ENCODE measurements around the gene SMAD9. TPM values are rescaled to one million over a fixed set of nuclear protein-coding genes. Genes with fewer than 3 reads are reported as not detected.

Gene SMAD9
- total RNA-seq, 5 donors from 2014 or later (not counting 1 experiment from before 2014, with no cell fraction given) = 0.09 to 0.35 TPM; not detected in 3

DNA sequence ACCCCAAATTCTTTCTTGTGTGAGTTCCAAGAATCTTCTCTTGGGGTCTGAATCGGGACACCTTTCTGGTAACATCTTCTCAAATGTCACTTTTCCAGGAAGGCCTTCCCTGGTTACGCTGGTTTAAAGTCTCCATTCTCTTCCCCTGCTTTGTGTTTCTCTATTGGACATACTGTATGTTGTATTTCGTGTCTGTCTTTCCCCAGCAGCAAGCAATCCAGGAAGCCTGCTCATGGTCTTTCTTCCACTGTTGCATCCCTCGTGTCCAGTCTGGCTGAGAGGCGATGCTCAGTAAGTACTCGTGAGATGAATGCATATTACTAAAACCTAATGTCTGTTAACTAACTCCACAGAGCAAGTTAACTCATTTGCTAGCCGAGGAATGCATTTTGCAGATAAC is 57.3 kb downstream of the SMAD9 start:
- Mint-ChIP-seq H3K27me3 (peaks cover 39 to 50% of the 10 kb centered on the region in 2 donors), H3K9me3 (no peaks in the 10 kb centered on the region), H3K36me3 (no peaks in the 10 kb centered on the region), H3K4me3 (no peak overlapping the region), H3K27ac (no peak overlapping the region), H3K4me1 (peaks cover 0 to 6% (median 6%) of the 10 kb centered on the region in 3 donors)
- Histone ChIP-seq H3K9me3 (no peaks in the 10 kb centered on the region), H3K4me1 (ENCODE audit: control insufficient read depth in 1 of 2, extremely low read depth in 1 of 2, insufficient read depth in 2 of 2, low read length in 2 of 2) (no peaks in the 10 kb centered on the region), H3K27ac (ENCODE audit: low read length) (no peak overlapping the region), H3K4me3 (ENCODE audit: control insufficient read depth in 1 of 2, extremely low read depth in 1 of 2, low read length in 1 of 2) (no peak overlapping the region), H3K36me3 (ENCODE audit: control insufficient read depth in 2 of 2, extremely low read depth in 1 of 2, insufficient read depth in 1 of 2, low read length in 1 of 2) (no peaks in the 10 kb centered on the region), H3K27me3 (replicated peaks in 1 of 2; ENCODE audit: control insufficient read depth in 2 of 2, extremely low read depth in 1 of 2, insufficient read depth in 2 of 2, low read length in 1 of 2) (peaks cover 0 to 8% of the 10 kb centered on the region in 2 experiments)
- 74% methylated on average over 2 of the region's 7 CpGs for WGBS (ENCODE audit: insufficient coverage)
- DNase-seq = no peak
- ATAC-seq (replicated peaks in 1 of 4) = no peak
- ChIA-PET CTCF (no interaction called here), POLR2A (no interaction called here)

DNA sequence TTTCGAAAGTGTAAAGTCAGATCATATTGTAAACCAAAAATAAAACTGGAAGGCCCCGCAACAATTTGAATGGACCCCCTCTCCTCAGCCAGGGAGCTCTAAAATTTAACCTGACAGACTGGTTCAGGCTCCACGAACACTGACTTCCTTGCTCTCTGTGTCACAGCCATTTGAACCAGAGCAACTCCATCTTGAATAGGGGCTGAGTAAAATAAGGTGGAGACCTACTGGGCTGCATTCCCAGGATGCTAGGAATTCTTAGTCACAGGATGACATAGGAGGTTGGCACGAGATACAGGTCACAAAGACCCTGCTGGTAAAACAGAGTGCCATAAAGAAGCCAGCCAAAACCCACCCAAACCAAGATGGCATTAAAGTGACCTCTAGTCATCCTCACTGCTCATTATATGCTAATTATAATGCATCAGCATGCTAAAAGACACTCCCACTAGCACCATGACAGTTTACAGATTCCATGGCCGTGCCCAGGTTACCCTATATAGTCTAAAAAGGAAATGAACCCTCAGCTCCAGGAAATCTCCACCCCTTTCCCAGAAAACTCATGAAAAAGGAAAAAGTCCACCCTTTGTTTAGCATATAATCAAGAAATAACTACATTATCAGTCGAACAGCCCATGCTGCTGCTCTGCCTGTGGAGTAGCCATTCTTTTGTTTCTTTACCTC is 57.9 kb downstream of the SMAD9 start:
- peaks cover 42 to 48% of the 10 kb centered on the region in 2 donors for H3K27me3 Mint-ChIP-seq
- H3K27ac ChIP-seq (ENCODE audit: low read length) = no peak overlapping the region
- H3K9me3 Mint-ChIP-seq = no peaks in the 10 kb centered on the region
- H3K4me3 ChIP-seq (ENCODE audit: control insufficient read depth in 1 of 2, extremely low read depth in 1 of 2, low read length in 1 of 2) = no peak overlapping the region
- peaks cover 0 to 9% (median 6%) of the 10 kb centered on the region in 3 donors for H3K4me1 Mint-ChIP-seq
- no peak overlapping the region for H3K27ac Mint-ChIP-seq
- no peak for DNase-seq
- ATAC-seq (replicated peaks in 1 of 4) = no peak
- H3K36me3 Mint-ChIP-seq = no peaks in the 10 kb centered on the region
- no peaks in the 10 kb centered on the region for H3K9me3 ChIP-seq
- H3K4me3 Mint-ChIP-seq = no peak overlapping the region
- H3K4me1 ChIP-seq (ENCODE audit: control insufficient read depth in 1 of 2, extremely low read depth in 1 of 2, insufficient read depth in 2 of 2, low read length in 2 of 2) = no peaks in the 10 kb centered on the region
- CTCF ChIA-PET = interaction anchor here in 1 of 2 donors (0.7 kb wide), 1 partner anchor 101 kb away, joined by 3 read pairs; no protein-coding TSS in a partner anchor
- H3K36me3 ChIP-seq (ENCODE audit: control insufficient read depth in 2 of 2, extremely low read depth in 1 of 2, insufficient read depth in 1 of 2, low read length in 1 of 2) = no peaks in the 10 kb centered on the region
- POLR2A ChIA-PET = no interaction called here
- peaks cover 0 to 8% of the 10 kb centered on the region in 2 experiments for H3K27me3 ChIP-seq (replicated peaks in 1 of 2; ENCODE audit: control insufficient read depth in 2 of 2, extremely low read depth in 1 of 2, insufficient read depth in 2 of 2, low read length in 1 of 2)
- 52% methylated on average over 2 of the region's 6 CpGs for WGBS (ENCODE audit: insufficient coverage)

DNA sequence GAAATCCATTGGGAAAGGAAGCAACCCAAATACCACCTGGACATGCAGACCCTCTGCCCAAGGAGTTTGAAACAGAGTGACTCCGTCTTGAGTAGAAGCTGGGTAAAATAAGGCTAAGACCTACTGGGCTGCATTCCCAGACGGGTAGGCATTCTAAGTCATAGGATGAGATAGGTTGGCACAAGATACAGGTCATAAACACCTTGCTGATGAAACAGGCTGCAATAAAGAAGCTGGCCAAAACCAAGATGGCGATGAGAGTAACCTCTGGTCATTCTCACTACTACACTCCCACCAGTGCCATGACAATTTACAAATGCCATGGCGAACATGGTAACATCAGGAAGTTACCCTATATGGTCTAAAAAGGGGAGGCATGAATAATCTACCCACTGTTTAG is 60.8 kb downstream of the SMAD9 start:
- ATAC-seq (replicated peaks in 1 of 4) = no peak
- CTCF ChIA-PET = interaction anchor here in 1 of 2 donors (1.4 kb wide), 1 partner anchor 122 kb away, joined by 3 read pairs; no protein-coding TSS in a partner anchor
- H3K9me3 ChIP-seq = no peaks in the 10 kb centered on the region
- WGBS (ENCODE audit: insufficient coverage) = no CpG with 5 or more reads among the region's 4 CpGs
- no peak overlapping the region for H3K27ac ChIP-seq (ENCODE audit: low read length)
- no peaks in the 10 kb centered on the region for H3K36me3 ChIP-seq (ENCODE audit: control insufficient read depth in 2 of 2, extremely low read depth in 1 of 2, insufficient read depth in 1 of 2, low read length in 1 of 2)
- H3K27me3 Mint-ChIP-seq = peaks cover 32 to 39% of the 10 kb centered on the region in 2 donors
- POLR2A ChIA-PET = no interaction called here
- H3K4me3 Mint-ChIP-seq = no peak overlapping the region
- H3K4me3 ChIP-seq (ENCODE audit: control insufficient read depth in 1 of 2, extremely low read depth in 1 of 2, low read length in 1 of 2) = no peak overlapping the region
- H3K27ac Mint-ChIP-seq = no peak overlapping the region
- H3K4me1 ChIP-seq (ENCODE audit: control insufficient read depth in 1 of 2, extremely low read depth in 1 of 2, insufficient read depth in 2 of 2, low read length in 2 of 2) = no peaks in the 10 kb centered on the region
- peaks cover 0 to 18% of the 10 kb centered on the region in 2 experiments for H3K27me3 ChIP-seq (replicated peaks in 1 of 2; ENCODE audit: control insufficient read depth in 2 of 2, extremely low read depth in 1 of 2, insufficient read depth in 2 of 2, low read length in 1 of 2)
- peaks cover 0 to 10% (median 6%) of the 10 kb centered on the region in 3 donors for H3K4me1 Mint-ChIP-seq
- no peaks in the 10 kb centered on the region for H3K36me3 Mint-ChIP-seq
- no peak for DNase-seq
- no peaks in the 10 kb centered on the region for H3K9me3 Mint-ChIP-seq

DNA sequence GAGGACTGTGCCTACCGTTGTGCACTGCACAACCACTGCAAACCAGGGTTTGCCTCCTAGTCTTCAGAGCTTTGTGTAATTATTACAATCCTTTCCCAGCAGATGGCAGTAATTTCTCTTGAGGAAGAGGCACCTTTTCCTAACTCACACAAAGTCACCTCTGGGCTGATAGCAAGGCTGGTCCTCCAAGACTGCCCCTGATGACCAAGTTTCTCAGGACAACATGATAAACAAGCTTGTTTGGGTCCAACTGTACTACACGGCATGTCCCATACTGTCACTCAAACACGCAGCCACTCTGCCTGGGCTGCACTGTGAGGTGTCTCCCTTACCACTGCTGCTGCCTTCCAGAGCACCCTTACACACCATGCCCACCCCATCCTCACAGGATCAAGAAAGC is 61.7 kb downstream of the SMAD9 start:
- Histone ChIP-seq H3K27me3 (replicated peaks in 1 of 2; ENCODE audit: control insufficient read depth in 2 of 2, extremely low read depth in 1 of 2, insufficient read depth in 2 of 2, low read length in 1 of 2) (peaks cover 0 to 24% of the 10 kb centered on the region in 2 experiments), H3K9me3 (no peaks in the 10 kb centered on the region), H3K27ac (ENCODE audit: low read length) (no peak overlapping the region), H3K36me3 (ENCODE audit: control insufficient read depth in 2 of 2, extremely low read depth in 1 of 2, insufficient read depth in 1 of 2, low read length in 1 of 2) (no peaks in the 10 kb centered on the region), H3K4me1 (ENCODE audit: control insufficient read depth in 1 of 2, extremely low read depth in 1 of 2, insufficient read depth in 2 of 2, low read length in 2 of 2) (no peaks in the 10 kb centered on the region), H3K4me3 (ENCODE audit: control insufficient read depth in 1 of 2, extremely low read depth in 1 of 2, low read length in 1 of 2) (no peak overlapping the region)
- H3K9me3 Mint-ChIP-seq = no peaks in the 10 kb centered on the region
- ATAC-seq (replicated peaks in 1 of 4) (no peak), DNase-seq (peak in 1 of 35 experiments; percentile 11)
- 50% methylated on average over 3 of the region's 3 CpGs for WGBS (ENCODE audit: insufficient coverage)
- POLR2A ChIA-PET = no interaction called here
- CTCF ChIA-PET = interaction anchor here in 1 of 2 donors (1.4 kb wide), 1 partner anchor 123 kb away, joined by 3 read pairs; no protein-coding TSS in a partner anchor
- H3K27me3 Mint-ChIP-seq = peaks cover 32 to 34% of the 10 kb centered on the region in 2 donors
- H3K27ac Mint-ChIP-seq = no peak overlapping the region
- H3K4me3 Mint-ChIP-seq = no peak overlapping the region
- peaks cover 0 to 10% (median 6%) of the 10 kb centered on the region in 3 donors for H3K4me1 Mint-ChIP-seq
- no peaks in the 10 kb centered on the region for H3K36me3 Mint-ChIP-seq

DNA sequence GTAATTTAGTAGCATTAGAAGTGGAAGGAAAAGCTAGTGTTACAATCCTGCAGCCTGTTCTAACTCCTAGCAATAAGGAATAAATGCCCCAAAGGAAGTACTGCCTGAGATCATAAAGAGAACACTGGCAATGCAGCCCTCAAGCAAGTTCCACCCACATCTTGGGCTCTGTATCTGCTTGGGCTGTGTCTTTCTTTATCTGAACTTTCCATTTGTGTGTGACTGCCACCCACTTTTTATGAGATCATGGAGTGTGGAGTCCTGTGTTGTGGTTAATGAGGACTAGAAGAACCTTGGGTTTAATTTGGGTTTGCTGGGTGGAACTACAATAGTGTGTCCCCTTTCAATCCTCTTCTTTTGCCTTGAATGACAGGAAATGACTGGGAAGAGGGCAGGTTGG is 62.8 kb downstream of the SMAD9 start:
- no peak overlapping the region for H3K27ac ChIP-seq (ENCODE audit: low read length)
- ChIA-PET CTCF (no interaction called here), POLR2A (no interaction called here)
- ATAC-seq (replicated peaks in 1 of 4) (no peak), DNase-seq (no peak)
- no peak overlapping the region for H3K4me3 Mint-ChIP-seq
- no peaks in the 10 kb centered on the region for H3K9me3 Mint-ChIP-seq
- H3K27me3 ChIP-seq (replicated peaks in 1 of 2; ENCODE audit: control insufficient read depth in 2 of 2, extremely low read depth in 1 of 2, insufficient read depth in 2 of 2, low read length in 1 of 2) = peaks cover 0 to 24% of the 10 kb centered on the region in 2 experiments
- no peaks in the 10 kb centered on the region for H3K36me3 ChIP-seq (ENCODE audit: control insufficient read depth in 2 of 2, extremely low read depth in 1 of 2, insufficient read depth in 1 of 2, low read length in 1 of 2)
- H3K4me1 ChIP-seq (ENCODE audit: control insufficient read depth in 1 of 2, extremely low read depth in 1 of 2, insufficient read depth in 2 of 2, low read length in 2 of 2) = no peaks in the 10 kb centered on the region
- no peaks in the 10 kb centered on the region for H3K9me3 ChIP-seq
- peaks cover 0 to 9% (median 2%) of the 10 kb centered on the region in 3 donors for H3K4me1 Mint-ChIP-seq
- no peak overlapping the region for H3K4me3 ChIP-seq (ENCODE audit: control insufficient read depth in 1 of 2, extremely low read depth in 1 of 2, low read length in 1 of 2)
- H3K36me3 Mint-ChIP-seq = no peaks in the 10 kb centered on the region
- no peak overlapping the region for H3K27ac Mint-ChIP-seq
- H3K27me3 Mint-ChIP-seq = peaks cover 24 to 28% of the 10 kb centered on the region in 2 donors

DNA sequence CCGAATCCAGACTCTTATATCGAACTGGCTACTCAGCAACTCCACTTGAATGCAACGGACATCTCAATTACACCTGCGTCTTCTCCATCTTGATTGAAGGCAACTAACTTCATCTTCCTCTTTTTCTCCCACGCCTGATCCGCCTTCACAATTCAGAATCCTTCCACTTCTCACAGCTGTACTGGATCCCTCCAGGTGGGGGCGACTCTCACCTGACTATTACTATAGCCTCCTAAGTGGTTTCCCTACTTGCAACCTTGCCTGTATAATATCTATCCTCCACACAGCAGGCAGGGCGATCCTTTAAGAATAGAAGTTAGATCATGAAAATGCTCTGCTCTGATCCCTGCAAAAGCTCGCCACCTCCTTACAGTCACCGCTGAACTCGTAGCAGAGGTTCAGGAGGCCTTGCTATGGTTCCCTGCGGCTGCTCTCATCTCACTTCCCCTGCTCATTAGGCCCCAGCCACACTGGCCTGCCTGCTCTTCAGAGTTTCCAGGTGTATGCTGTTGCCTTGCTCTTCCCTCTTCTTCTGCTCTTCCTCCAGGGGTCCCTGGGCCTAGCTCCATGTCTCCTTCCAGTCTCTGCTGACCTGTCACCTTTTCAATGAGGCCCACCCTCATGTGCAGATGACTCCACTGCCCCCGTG is 69.1 kb downstream of the SMAD9 start:
- POLR2A ChIA-PET = no interaction called here
- no peaks in the 10 kb centered on the region for H3K9me3 Mint-ChIP-seq
- peaks cover 7 to 12% of the 10 kb centered on the region in 2 donors for H3K27me3 Mint-ChIP-seq
- Histone ChIP-seq H3K4me3 (ENCODE audit: control insufficient read depth in 1 of 2, extremely low read depth in 1 of 2, low read length in 1 of 2) (no peak overlapping the region), H3K9me3 (no peaks in the 10 kb centered on the region), H3K27ac (ENCODE audit: low read length) (no peak overlapping the region), H3K36me3 (ENCODE audit: control insufficient read depth in 2 of 2, extremely low read depth in 1 of 2, insufficient read depth in 1 of 2, low read length in 1 of 2) (no peaks in the 10 kb centered on the region), H3K27me3 (replicated peaks in 1 of 2; ENCODE audit: control insufficient read depth in 2 of 2, extremely low read depth in 1 of 2, insufficient read depth in 2 of 2, low read length in 1 of 2) (peaks cover 0 to 18% of the 10 kb centered on the region in 2 experiments), H3K4me1 (ENCODE audit: control insufficient read depth in 1 of 2, extremely low read depth in 1 of 2, insufficient read depth in 2 of 2, low read length in 2 of 2) (no peaks in the 10 kb centered on the region)
- no peak overlapping the region for H3K27ac Mint-ChIP-seq
- 87% methylated on average over 11 of the region's 13 CpGs for WGBS (ENCODE audit: insufficient coverage)
- CTCF ChIA-PET = interaction anchor here in 1 of 2 donors (0.6 kb wide), 1 partner anchor 10 kb away, joined by 3 read pairs; no protein-coding TSS in a partner anchor
- no peak overlapping the region for H3K4me3 Mint-ChIP-seq
- H3K36me3 Mint-ChIP-seq = no peaks in the 10 kb centered on the region
- H3K4me1 Mint-ChIP-seq = no peaks in the 10 kb centered on the region
- ATAC-seq (replicated peaks in 1 of 4) (no peak), DNase-seq (no peak)

Data from T-cell (primary cell).